WTC11 (cell line): ENCODE results near the gene VANGL1. TPM values are rescaled to one million over a fixed set of nuclear protein-coding genes. Genes with fewer than 3 reads are reported as not detected.

Source experiments
- ATAC-seq: fragments of 200-7000 bp; cut with Tn5 transposase; 2 replicates; pipeline ENCODE4 v1.10.0; 2021; ENCODE audit warnings: mild to moderate bottlenecking, moderate library complexity
- CTCF ChIA-PET: fragments of 300-600 bp; sonication (Branson Sonifier 250); formaldehyde crosslinking; loops from one replicate; lab custom pipeline; 2021; ENCODE audit warnings: antibody characterized with exemption; lab: Charles Lee
- POLR2A ChIA-PET: fragments of 350-600 bp; sonication (Branson Sonifier 250); formaldehyde crosslinking; loops from one replicate; lab custom pipeline; 2021; ENCODE audit warnings: antibody characterized with exemption; lab: Charles Lee
- DNase-seq: peaks from one replicate; pipeline ENCODE4 v3.0.0; 2021; ENCODE audit warnings: low spot score
- H3K27ac Mint-ChIP-seq: 2 replicates; pipeline ENCODE4 v1.8.0; 2021; ENCODE audit warnings: mixed read lengths
- H3K27me3 Mint-ChIP-seq: 2 replicates; pipeline ENCODE4 v1.8.0; 2021; ENCODE audit warnings: low read depth, mild to moderate bottlenecking, moderate library complexity, mixed read lengths
- H3K36me3 Mint-ChIP-seq: 2 replicates; pipeline ENCODE4 v1.8.0; 2021; ENCODE audit warnings: mixed read lengths
- H3K4me1 Mint-ChIP-seq: 2 replicates; pipeline ENCODE4 v1.8.0; 2022; ENCODE audit warnings: mixed read lengths
- H3K4me3 Mint-ChIP-seq: 2 replicates; pipeline ENCODE4 v1.8.0; 2021; ENCODE audit warnings: mild to moderate bottlenecking, moderate library complexity, mixed read lengths
- H3K9me3 Mint-ChIP-seq: 2 replicates; pipeline ENCODE4 v1.8.0; 2021; ENCODE audit warnings: mixed read lengths
- ETV6 ChIP-seq: sonication (generic); formaldehyde crosslinking; IDR thresholded peaks from 2 replicates; pipeline ENCODE4 v1.8.1; 2022; ENCODE audit warnings: mild to moderate bottlenecking, missing genetic modification reagents
- FOXP4 ChIP-seq: sonication (generic); formaldehyde crosslinking; IDR thresholded peaks from 2 replicates; pipeline ENCODE4 v1.8.0; 2022; ENCODE audit warnings: mild to moderate bottlenecking, missing genetic modification reagents
- IRF2 ChIP-seq: sonication (generic); formaldehyde crosslinking; IDR thresholded peaks from 2 replicates; pipeline ENCODE4 v1.8.0; 2022; ENCODE audit warnings: low read depth, missing genetic modification reagents, borderline replicate concordance
- MLX ChIP-seq: sonication (generic); formaldehyde crosslinking; IDR thresholded peaks from 2 replicates; pipeline ENCODE4 v1.8.1; 2023; ENCODE audit warnings: mild to moderate bottlenecking, missing genetic modification reagents, moderate library complexity
- MYBL2 ChIP-seq: sonication (generic); formaldehyde crosslinking; IDR thresholded peaks from 2 replicates; pipeline ENCODE4 v1.8.1; 2023; ENCODE audit warnings: mild to moderate bottlenecking, moderate library complexity, missing genetic modification reagents
- NFE2L1 ChIP-seq: sonication (generic); formaldehyde crosslinking; IDR thresholded peaks from 2 replicates; pipeline ENCODE4 v1.8.1; 2023; ENCODE audit warnings: missing genetic modification reagents
- NFYB ChIP-seq: sonication (generic); formaldehyde crosslinking; conservative IDR thresholded peaks from 2 replicates; pipeline ENCODE4 v1.8.0; 2022; ENCODE audit warnings: low read depth, missing genetic modification reagents
- NR1H2 ChIP-seq: sonication (generic); formaldehyde crosslinking; IDR thresholded peaks from 2 replicates; pipeline ENCODE4 v1.9.0; 2021; ENCODE audit warnings: mild to moderate bottlenecking, moderate library complexity, missing genetic modification reagents
- USF1 ChIP-seq: sonication (generic); formaldehyde crosslinking; IDR thresholded peaks from 2 replicates; pipeline ENCODE4 v1.8.0; 2022; ENCODE audit warnings: mild to moderate bottlenecking, missing genetic modification reagents
- ZBTB21 ChIP-seq: sonication (generic); formaldehyde crosslinking; IDR thresholded peaks from 2 replicates; pipeline ENCODE4 v1.8.1; 2023; ENCODE audit warnings: mild to moderate bottlenecking, missing genetic modification reagents, borderline replicate concordance
- ZNF263 ChIP-seq: sonication (generic); formaldehyde crosslinking; IDR thresholded peaks from 2 replicates; pipeline ENCODE4 v1.8.1; 2022; ENCODE audit warnings: low read depth, mild to moderate bottlenecking, moderate library complexity, missing genetic modification reagents
- ZNF416 ChIP-seq: fragments of 250-450 bp; sonication (Bioruptor Pico); IDR thresholded peaks from 2 replicates; pipeline ENCODE4 v1.9.0; 2021; ENCODE audit warnings: mild to moderate bottlenecking, inconsistent platforms
- ZNF671 ChIP-seq: fragments of 250-450 bp; sonication (Bioruptor Pico); IDR thresholded peaks from 2 replicates; pipeline ENCODE4 v1.8.0; 2021; ENCODE audit warnings: mild to moderate bottlenecking
- total RNA-seq: library from RNA; stranded (reverse); gene quantifications from 3 replicates; pipeline ENCODE4 v1.2.3, GENCODE V29; 2021
- TF ChIP-seq, protein P1 (sequence below): sonication (generic); formaldehyde crosslinking; IDR thresholded peaks from 2 replicates; pipeline ENCODE4 v1.8.1; 2023; ENCODE audit warnings: mild to moderate bottlenecking, moderate library complexity, missing genetic modification reagents
- TF ChIP-seq, protein P2 (sequence below): fragments of 250-450 bp; sonication (Bioruptor Pico); IDR thresholded peaks from 2 replicates; pipeline ENCODE4 v1.9.0; 2021; ENCODE audit warnings: mild to moderate bottlenecking
- TF ChIP-seq, protein P3 (sequence below): fragments of 200-600 bp; IDR thresholded peaks from 2 replicates; pipeline ENCODE4 v1.8.0; 2022; ENCODE audit warnings: antibody characterized with exemption
- TF ChIP-seq, protein P4 (sequence below): sonication (generic); formaldehyde crosslinking; IDR thresholded peaks from 2 replicates; pipeline ENCODE4 v1.8.1; 2022; ENCODE audit warnings: low read depth, missing genetic modification reagents, borderline replicate concordance
- TF ChIP-seq, protein P5 (sequence below): fragments of 250-450 bp; sonication (Bioruptor Pico); conservative IDR thresholded peaks from 2 replicates; pipeline ENCODE4 v1.9.0; 2021; ENCODE audit warnings: mild to moderate bottlenecking

VANGL1 gene
- total RNA-seq, 1 experiment from 2014 or later: 15.8 TPM

- TF ChIP-seq, protein P1, sequence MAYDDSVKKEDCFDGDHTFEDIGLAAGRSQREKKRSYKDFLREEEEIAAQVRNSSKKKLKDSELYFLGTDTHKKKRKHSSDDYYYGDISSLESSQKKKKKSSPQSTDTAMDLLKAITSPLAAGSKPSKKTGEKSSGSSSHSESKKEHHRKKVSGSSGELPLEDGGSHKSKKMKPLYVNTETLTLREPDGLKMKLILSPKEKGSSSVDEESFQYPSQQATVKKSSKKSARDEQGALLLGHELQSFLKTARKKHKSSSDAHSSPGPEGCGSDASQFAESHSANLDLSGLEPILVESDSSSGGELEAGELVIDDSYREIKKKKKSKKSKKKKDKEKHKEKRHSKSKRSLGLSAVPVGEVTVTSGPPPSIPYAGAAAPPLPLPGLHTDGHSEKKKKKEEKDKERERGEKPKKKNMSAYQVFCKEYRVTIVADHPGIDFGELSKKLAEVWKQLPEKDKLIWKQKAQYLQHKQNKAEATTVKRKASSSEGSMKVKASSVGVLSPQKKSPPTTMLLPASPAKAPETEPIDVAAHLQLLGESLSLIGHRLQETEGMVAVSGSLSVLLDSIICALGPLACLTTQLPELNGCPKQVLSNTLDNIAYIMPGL (CRISPR knock-in tag): no peak
- TF ChIP-seq, protein P2, sequence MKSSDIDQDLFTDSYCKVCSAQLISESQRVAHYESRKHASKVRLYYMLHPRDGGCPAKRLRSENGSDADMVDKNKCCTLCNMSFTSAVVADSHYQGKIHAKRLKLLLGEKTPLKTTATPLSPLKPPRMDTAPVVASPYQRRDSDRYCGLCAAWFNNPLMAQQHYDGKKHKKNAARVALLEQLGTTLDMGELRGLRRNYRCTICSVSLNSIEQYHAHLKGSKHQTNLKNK (CRISPR knock-in tag): no peak
- TF ChIP-seq, protein P3, sequence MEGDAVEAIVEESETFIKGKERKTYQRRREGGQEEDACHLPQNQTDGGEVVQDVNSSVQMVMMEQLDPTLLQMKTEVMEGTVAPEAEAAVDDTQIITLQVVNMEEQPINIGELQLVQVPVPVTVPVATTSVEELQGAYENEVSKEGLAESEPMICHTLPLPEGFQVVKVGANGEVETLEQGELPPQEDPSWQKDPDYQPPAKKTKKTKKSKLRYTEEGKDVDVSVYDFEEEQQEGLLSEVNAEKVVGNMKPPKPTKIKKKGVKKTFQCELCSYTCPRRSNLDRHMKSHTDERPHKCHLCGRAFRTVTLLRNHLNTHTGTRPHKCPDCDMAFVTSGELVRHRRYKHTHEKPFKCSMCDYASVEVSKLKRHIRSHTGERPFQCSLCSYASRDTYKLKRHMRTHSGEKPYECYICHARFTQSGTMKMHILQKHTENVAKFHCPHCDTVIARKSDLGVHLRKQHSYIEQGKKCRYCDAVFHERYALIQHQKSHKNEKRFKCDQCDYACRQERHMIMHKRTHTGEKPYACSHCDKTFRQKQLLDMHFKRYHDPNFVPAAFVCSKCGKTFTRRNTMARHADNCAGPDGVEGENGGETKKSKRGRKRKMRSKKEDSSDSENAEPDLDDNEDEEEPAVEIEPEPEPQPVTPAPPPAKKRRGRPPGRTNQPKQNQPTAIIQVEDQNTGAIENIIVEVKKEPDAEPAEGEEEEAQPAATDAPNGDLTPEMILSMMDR: no peak
- TF ChIP-seq ZBTB21: no peak
- TF ChIP-seq, protein P4, sequence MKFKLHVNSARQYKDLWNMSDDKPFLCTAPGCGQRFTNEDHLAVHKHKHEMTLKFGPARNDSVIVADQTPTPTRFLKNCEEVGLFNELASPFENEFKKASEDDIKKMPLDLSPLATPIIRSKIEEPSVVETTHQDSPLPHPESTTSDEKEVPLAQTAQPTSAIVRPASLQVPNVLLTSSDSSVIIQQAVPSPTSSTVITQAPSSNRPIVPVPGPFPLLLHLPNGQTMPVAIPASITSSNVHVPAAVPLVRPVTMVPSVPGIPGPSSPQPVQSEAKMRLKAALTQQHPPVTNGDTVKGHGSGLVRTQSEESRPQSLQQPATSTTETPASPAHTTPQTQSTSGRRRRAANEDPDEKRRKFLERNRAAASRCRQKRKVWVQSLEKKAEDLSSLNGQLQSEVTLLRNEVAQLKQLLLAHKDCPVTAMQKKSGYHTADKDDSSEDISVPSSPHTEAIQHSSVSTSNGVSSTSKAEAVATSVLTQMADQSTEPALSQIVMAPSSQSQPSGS (CRISPR knock-in tag): no peak
- no peak for TF ChIP-seq FOXP4 (CRISPR knock-in tag)
Observed at GRCh38 chr1:115654125-115654524, 12.4 kb downstream of the VANGL1 start (continued).

- Mint-ChIP-seq H3K36me3 (peaks cover 26% of the 10 kb centered on the region), H3K4me3 (no peak overlapping the region; the same call in 1 of the 2 replicates), H3K27me3 (no peaks in the 10 kb centered on the region; the same call in 1 of the 2 replicates), H3K27ac (peak overlapping the region; percentile 43), H3K4me1 (peaks cover 47% of the 10 kb centered on the region), H3K9me3 (no peaks in the 10 kb centered on the region)
- TF ChIP-seq ETV6 (CRISPR knock-in tag) (no peak), MLX (CRISPR knock-in tag) (no peak)
- ATAC-seq: peak; percentile 59
- DNase-seq: no peak
- POLR2A ChIA-PET: no interaction called here
- CTCF ChIA-PET: interaction anchor here (1.0 to 1.7 kb wide), 4 partner anchors 46 to 63 kb away, joined by 3 to 11 read pairs (median 4); no protein-coding TSS in a partner anchor
Observed at GRCh38 chr1:115654663-115655305, 13.0 kb downstream of the VANGL1 start.

DNA sequence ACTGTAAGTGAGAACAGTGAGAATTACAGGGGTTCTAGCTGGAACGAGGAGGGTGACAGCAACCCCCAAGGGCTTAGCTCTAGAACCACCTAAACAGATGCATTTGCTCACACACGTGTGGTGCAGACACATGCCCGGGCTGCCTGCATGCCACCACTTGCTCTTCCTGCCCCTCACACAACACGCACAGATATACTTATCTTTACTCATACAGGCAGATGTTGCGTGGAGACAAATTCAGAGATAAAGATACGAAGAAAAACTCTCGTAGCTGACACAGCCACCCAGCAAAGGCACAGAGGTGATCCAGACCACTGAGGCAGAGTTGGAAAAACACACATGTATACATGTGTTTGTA, 13.5 kb downstream of the VANGL1 start:
- peak overlapping the region; percentile 43 for H3K27ac Mint-ChIP-seq
- TF ChIP-seq ZNF671 (CRISPR knock-in tag) (no peak), MYBL2 (CRISPR knock-in tag) (no peak), NFYB (CRISPR knock-in tag) (no peak), NR1H2 (no peak), NFE2L1 (CRISPR knock-in tag) (no peak), ZNF263 (CRISPR knock-in tag) (no peak), IRF2 (CRISPR knock-in tag) (no peak), USF1 (CRISPR knock-in tag) (no peak), ZNF416 (CRISPR knock-in tag) (no peak)
- TF ChIP-seq, protein P5, sequence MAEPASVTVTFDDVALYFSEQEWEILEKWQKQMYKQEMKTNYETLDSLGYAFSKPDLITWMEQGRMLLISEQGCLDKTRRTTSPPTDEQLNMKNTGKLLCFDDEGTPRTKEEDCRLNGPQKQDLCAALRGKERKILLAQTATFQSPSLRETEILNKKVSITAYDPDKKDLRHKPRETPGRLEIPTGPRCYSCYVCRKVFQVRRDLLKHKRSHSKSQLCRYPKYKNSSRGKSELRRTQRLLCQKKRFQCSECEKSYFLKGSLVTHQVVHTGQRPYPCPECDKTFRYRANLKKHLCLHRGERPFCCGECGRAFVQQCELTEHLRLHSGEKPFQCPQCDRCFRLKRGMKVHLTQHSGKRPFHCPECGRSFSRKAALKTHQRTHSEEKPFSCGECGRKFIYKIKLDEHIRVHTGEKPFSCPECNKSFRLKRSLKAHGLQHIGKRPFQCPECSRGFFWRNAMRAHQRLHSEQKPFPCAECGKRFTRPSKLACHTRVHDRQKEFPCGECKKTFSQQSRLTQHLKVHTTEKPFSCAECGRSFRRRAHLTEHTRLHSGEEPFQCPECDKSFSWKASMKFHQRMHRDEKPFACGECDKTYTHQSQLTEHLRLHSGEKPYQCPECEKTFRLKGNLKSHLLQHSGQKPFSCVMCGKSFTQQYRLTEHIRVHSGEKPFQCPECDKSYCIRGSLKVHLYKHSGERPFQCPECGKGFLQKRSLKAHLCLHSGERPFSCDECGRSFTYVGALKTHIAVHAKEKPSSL (CRISPR knock-in tag): no peak
- DNase-seq (no peak), ATAC-seq (no peak)
- POLR2A ChIA-PET: no interaction called here
- peaks cover 27% of the 10 kb centered on the region for H3K36me3 Mint-ChIP-seq
- CTCF ChIA-PET: interaction anchor here (1.4 to 1.7 kb wide), 2 partner anchors 51 to 63 kb away, joined by 3 to 11 read pairs; no protein-coding TSS in a partner anchor
- peaks cover 50% of the 10 kb centered on the region for H3K4me1 Mint-ChIP-seq
- no peaks in the 10 kb centered on the region for H3K9me3 Mint-ChIP-seq
- H3K4me3 Mint-ChIP-seq: no peak overlapping the region
- no peaks in the 10 kb centered on the region; the same call in 1 of the 2 replicates for H3K27me3 Mint-ChIP-seq
